GM18505 (cell line): ENCODE data around the gene MAP3K2.
A peak's percentile ranks its signal among the peaks of the same experiment; 100 is the strongest.

Experiments used
- ATAC-seq: cut with Tn5 transposase; IDR thresholded peaks from one replicate; pipeline ENCODE4 v1.9.1; 2021; ENCODE audit not compliant: unreplicated experiment
- POLR2A ChIP-seq: IDR thresholded peaks from 4 replicates; pipeline ENCODE4 v1.6.1; 2011; ENCODE audit warnings: borderline replicate concordance; ENCODE audit not compliant: insufficient read depth, insufficient read length; ENCODE audit errors: extremely low read depth

MAP3K2 gene

DNA sequence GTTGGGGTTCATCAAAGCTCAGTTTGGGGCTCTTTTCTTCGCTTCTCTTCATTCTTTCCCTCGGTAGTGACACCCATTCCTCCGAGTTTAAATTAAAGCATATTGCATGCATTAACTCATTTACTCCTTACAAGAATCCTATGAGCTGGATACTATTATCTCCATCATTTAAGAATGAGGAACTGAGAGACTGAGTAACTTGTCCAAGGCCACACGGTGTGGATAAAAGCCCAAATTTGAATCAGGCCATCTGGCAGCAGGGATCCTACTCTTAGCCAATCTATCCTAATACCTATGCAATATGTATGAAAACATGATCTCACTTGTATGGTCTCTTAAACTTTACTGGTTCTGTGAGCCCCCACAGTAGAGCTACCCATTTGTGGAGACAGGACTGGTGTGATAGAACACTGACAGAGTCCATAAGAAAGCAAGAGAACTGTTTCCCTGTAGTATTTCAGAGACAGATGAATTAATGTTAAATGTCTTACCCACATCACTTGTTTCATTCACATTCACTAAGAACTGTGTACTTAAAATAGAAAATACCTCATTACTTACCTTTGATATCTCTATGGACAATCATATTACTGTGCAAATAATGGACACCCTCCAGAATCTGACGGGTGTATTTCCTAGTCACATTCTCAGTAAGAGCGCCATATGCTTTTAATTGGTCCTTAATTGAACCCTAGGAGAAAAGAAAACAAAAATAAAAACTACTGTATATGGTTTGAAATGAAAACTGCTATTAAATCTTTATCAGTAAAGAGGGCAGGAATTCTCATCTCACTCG is 73.4 kb downstream of the MAP3K2 start:
- TF ChIP-seq POLR2A = no peak
- no peak for ATAC-seq

GRCh38 chr2:127313406-127313805 is 74.4 kb downstream of the MAP3K2 start:
- TF ChIP-seq POLR2A = no peak
- peak; percentile 93 for ATAC-seq

- TF ChIP-seq POLR2A = no peak
Measured at GRCh38 chr2:127310980-127311379, 76.8 kb downstream of the MAP3K2 start.

GRCh38 chr2:127309468-127309867 is 78.3 kb downstream of the MAP3K2 start:
- TF ChIP-seq POLR2A = no peak

More at GRCh38 chr2:127310980-127311379, 76.8 kb downstream of the MAP3K2 start:
- no peak for ATAC-seq

DNA sequence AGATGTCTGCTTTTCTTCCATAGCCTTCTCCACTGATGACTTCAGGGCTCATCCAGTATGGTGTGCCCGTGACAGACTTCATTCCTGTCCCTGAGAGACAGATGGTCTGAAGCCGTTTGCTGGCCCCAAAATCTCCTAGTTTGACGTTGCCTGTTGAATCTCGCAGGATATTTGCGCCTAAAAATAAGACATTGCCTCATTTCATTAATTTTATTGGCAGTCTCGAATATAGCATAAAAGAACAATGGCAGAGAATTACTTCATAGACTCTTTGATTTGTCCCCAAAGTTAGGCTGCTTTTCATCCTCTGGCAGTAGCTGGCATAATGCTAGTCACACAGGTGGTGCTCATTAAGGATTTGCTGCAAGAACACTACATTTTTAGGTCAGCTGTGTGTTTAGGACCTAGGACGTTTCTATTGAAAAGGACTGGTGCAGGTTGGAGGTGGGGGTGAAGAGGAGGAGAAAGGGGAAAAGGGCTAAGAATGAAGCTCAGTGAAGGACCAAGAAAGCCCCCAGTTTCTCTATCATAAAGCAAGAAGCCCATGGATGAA is 79.1 kb downstream of the MAP3K2 start:
- no peak for ATAC-seq

More at GRCh38 chr2:127309468-127309867, 78.3 kb downstream of the MAP3K2 start:
- ATAC-seq = no peak

GRCh38 chr2:127305990-127306585 is 81.7 kb downstream of the MAP3K2 start:
- ATAC-seq = peak; percentile 62
- TF ChIP-seq POLR2A = no peak

More for the DNA sequence above, 79.1 kb downstream of the MAP3K2 start:
- no peak for TF ChIP-seq POLR2A

- no peak for ATAC-seq
- TF ChIP-seq POLR2A = no peak
Measured at GRCh38 chr2:127302168-127302567, 85.6 kb downstream of the MAP3K2 start.

DNA sequence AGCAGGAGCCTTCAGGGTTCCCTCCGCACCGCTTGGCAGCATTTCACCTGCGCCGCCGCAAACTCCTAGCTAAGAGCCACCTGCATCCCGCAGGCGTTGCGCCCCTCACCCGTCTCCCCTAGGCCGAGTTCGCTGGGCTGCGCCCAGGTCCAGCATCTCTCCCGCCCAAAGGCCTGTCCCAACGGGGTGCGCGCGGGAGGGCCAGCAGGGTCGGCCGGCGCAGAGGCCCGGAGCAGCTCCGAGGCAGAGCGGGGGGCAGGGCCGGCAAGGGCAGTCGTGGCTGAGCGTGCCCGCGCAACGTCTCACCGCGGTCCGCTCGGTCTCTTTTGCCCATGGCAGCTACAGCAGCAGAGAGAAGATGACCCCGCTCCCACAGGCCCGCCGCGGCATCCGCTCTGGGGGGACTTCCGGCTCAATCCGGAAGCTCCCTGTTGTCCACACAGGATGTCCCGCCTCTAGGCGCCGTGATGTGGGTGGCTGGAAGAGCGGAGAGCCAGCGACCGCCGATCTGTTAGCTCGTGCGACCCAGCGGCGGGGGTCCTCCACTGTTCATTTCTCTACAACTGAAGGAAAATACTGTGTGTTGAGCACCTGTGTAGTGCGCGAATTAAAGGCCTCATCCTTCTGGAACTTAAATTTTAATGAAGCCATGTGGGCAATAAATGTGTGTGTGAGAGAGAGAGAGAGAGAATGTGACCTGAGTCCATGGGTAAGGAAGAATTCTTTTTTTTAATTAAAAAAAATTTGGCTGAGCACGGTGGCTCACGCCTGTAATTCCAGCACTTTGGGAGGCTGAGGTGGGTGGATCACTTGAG is 93.8 kb downstream of the MAP3K2 start, which contains the start of gene ERCC3:
ERCC3 (minus strand) TSS at position 397 of the 815 bp plus-strand sequence; CDS start at position 334, 63 bp downstream.
- peak; percentile 99 for ATAC-seq
- peak; percentile 95 for TF ChIP-seq POLR2A

- TF ChIP-seq POLR2A = no peak
- no peak for ATAC-seq
Measured at GRCh38 chr2:127293386-127293747, 94.4 kb downstream of the MAP3K2 start.

DNA sequence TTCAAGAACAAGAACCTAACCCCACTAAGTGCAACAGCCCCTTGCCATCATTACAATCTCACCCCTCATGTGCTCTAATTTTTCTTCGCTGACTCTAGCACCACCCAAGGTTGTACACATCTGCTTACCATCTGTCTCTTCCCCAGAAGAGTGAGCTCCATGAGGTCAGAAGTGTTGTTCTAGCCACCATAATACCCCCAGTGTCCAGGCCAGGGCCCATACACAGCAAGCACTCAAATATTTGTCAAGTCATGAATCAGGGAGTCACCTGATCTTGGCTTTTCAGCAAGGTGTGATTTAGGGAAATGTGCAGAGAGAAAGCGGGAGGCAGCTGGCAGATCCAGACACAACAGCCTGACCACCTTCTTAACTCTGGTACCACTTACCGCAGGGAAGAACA is 99.5 kb downstream of the MAP3K2 start:
- no peak for TF ChIP-seq POLR2A
- ATAC-seq = no peak

GRCh38 chr2:127283275-127283674 is 104.5 kb downstream of the MAP3K2 start:
- TF ChIP-seq POLR2A = no peak

DNA sequence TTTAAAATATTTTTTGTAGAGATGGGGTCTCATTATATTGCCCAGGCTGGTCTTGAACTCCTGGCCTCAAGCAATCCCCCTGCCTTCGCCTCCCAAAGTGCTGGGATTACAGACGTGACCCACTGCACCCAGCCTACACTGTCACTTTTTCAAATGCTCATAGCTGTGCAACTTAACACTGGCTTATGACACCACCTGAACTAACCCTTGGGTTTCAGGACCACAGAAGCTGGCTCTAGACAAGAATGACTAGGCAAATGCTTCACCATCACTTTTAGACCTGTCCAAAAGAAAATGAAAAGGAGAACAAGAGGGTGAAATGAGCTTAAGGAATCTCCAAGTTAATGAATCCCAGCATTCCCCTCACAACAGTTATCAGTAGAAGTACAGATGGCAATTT is 107.1 kb downstream of the MAP3K2 start:
- no peak for ATAC-seq
- no peak for TF ChIP-seq POLR2A

More at GRCh38 chr2:127283275-127283674, 104.5 kb downstream of the MAP3K2 start:
- no peak for ATAC-seq

DNA sequence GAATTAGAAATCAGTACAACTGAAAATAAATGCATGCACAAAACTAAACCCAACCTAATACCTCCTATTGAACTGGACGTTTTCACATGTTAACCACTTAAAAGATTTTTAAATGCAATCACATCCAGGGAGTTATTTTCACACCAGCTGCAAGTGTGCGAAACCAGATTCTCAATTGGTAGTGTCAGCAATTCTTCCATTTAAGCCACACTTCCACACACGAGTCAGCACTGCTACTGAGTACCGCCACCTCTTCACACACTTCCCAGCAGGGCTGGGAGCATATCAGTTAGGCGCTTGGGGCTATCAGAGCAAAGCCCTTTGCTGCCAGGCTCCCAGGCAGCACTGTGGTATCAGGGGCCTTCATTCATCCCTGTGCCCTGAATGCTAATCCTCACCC is 108.0 kb downstream of the MAP3K2 start:
- no peak for ATAC-seq
- TF ChIP-seq POLR2A = no peak
